A549 (cell line): ENCODE measurements around the gene KRTAP12-2. TPM values are rescaled to one million over a fixed set of nuclear protein-coding genes. Genes with fewer than 3 reads are reported as not detected.

Source experiments
- ATAC-seq, 2 experiments: fragments of 200-7000 bp in 1 of 2; fragments of >200 bp in 1 of 2; cut with Nextera tagmentation in 1 of 2; cut with Tn5 transposase in 1 of 2; 3 replicates each; pipeline versions ENCODE4 v1.8.0 to v1.9.1; 2018 to 2020; ENCODE audit warnings: mild to moderate bottlenecking in 1 of 2, moderate library complexity in 1 of 2
- CTCF ChIA-PET: fragments of 300-600 bp; sonication (Branson Sonifier 250); formaldehyde crosslinking; extraction: SDS; loops from one replicate; lab custom pipeline; 2021; ENCODE audit warnings: antibody characterized with exemption, inconsistent platforms; lab: Yijun Ruan, JAX
- POLR2A ChIA-PET: fragments of 350-600 bp; formaldehyde crosslinking; extraction: SDS; loops from one replicate; lab custom pipeline; 2021; ENCODE audit warnings: antibody characterized with exemption, inconsistent platforms; lab: Yijun Ruan, JAX
- DNase-seq, 2 experiments: peaks; one replicate each; pipeline versions ENCODE4 v3.0.0 to v3.0.0-alpha.2; 2011 to 2016; ENCODE audit warnings: low read depth in 1 of 2, low spot score in 1 of 2
- FAIRE-seq: peaks from 2 replicates; lab custom pipeline; 2011; peaks lifted over from hg19 to GRCh38; lab: Jason Lieb, UNC
- H3K27ac ChIP-seq, 2 experiments: fragments of >200 bp; sonication (Bioruptor Twin); formaldehyde crosslinking; 3 replicates each; pipeline ENCODE4 v1.5.1; 2016 to 2017
- H3K4me1 ChIP-seq: fragments of >200 bp; sonication (Bioruptor Twin); formaldehyde crosslinking; 3 replicates; pipeline ENCODE4 v1.6.1; 2016
- H3K4me2 ChIP-seq: fragments of >200 bp; sonication (Bioruptor Twin); formaldehyde crosslinking; 3 replicates; pipeline ENCODE4 v1.6.1; 2016
- H3K4me3 ChIP-seq: fragments of >200 bp; sonication (Bioruptor Twin); formaldehyde crosslinking; 3 replicates; pipeline ENCODE4 v1.5.1; 2016
- H3K9me3 ChIP-seq: fragments of >200 bp; sonication (Bioruptor Twin); formaldehyde crosslinking; 3 replicates; pipeline ENCODE4 v1.6.1; 2016
- CEBPB ChIP-seq, 2 experiments: fragments of >200 bp in 1 of 2; sonication (Bioruptor Twin) in 1 of 2; formaldehyde crosslinking in 1 of 2; IDR thresholded peaks; 2 replicates each; pipeline ENCODE4 v1.6.1; 2012 to 2016
- EHF ChIP-seq: fragments of 250-450 bp; sonication (Bioruptor Pico); IDR thresholded peaks from 2 replicates; pipeline ENCODE4 v1.5.0; 2020; ENCODE audit warnings: mild to moderate bottlenecking
- ESRRA ChIP-seq: fragments of 150-350 bp; IDR thresholded peaks from 2 replicates; pipeline ENCODE4 v1.6.1; 2014; ENCODE audit warnings: mild to moderate bottlenecking, low read length, borderline replicate concordance
- FOSB ChIP-seq: fragments of 250-450 bp; sonication (Bioruptor Pico); IDR thresholded peaks from 2 replicates; pipeline ENCODE4 v1.5.0; 2020; ENCODE audit warnings: mild to moderate bottlenecking, moderate library complexity
- FOSL2 ChIP-seq, 2 experiments: fragments of 450-650 bp in 1 of 2; fragments of >200 bp in 1 of 2; sonication (Bioruptor Twin) in 1 of 2; formaldehyde crosslinking; IDR thresholded peaks; 2 replicates each; pipeline versions ENCODE4 v1.5.0 to v1.6.1; 2016 to 2020; ENCODE audit warnings: mild to moderate bottlenecking in 1 of 2, moderate library complexity in 1 of 2
- FOXS1 ChIP-seq: fragments of 250-450 bp; sonication (Bioruptor Pico); IDR thresholded peaks from 2 replicates; pipeline ENCODE4 v1.5.0; 2020; ENCODE audit warnings: mild to moderate bottlenecking, moderate library complexity
- HDAC2 ChIP-seq: fragments of 200-600 bp; sonication (generic); IDR thresholded peaks from 2 replicates; pipeline ENCODE4 v1.6.1; 2016
- HEYL ChIP-seq: fragments of 250-450 bp; sonication (Bioruptor Pico); IDR thresholded peaks from 2 replicates; pipeline ENCODE4 v1.8.0; 2021; ENCODE audit warnings: mild to moderate bottlenecking, moderate library complexity
- HOXB5 ChIP-seq: fragments of 250-450 bp; sonication (Bioruptor Pico); IDR thresholded peaks from 2 replicates; pipeline ENCODE4 v1.5.0; 2020; ENCODE audit warnings: mild to moderate bottlenecking, moderate library complexity
- JUN ChIP-seq, 2 experiments: fragments of >200 bp; sonication (Bioruptor Twin); formaldehyde crosslinking; IDR thresholded peaks; 2 replicates in 1 of 2; 3 replicates in 1 of 2; pipeline ENCODE4 v1.6.1; 2016 to 2017
- JUNB ChIP-seq: fragments of >200 bp; sonication (Bioruptor Twin); formaldehyde crosslinking; IDR thresholded peaks from 2 replicates; pipeline ENCODE4 v1.6.1; 2016
- MAZ ChIP-seq: fragments of 150-350 bp; IDR thresholded peaks from 2 replicates; pipeline ENCODE4 v1.6.1; 2014; ENCODE audit warnings: antibody characterized with exemption, low read depth, low read length, borderline replicate concordance
- NFE2L2 ChIP-seq: fragments of 150-350 bp; conservative IDR thresholded peaks from 2 replicates; pipeline ENCODE4 v1.6.1; 2014; ENCODE audit warnings: low read length
- RAD21 ChIP-seq, 2 experiments: fragments of >200 bp in 1 of 2; sonication (Bioruptor Twin) in 1 of 2; formaldehyde crosslinking in 1 of 2; IDR thresholded peaks in 1 of 2; conservative IDR thresholded peaks in 1 of 2; 2 replicates in 1 of 2; 3 replicates in 1 of 2; pipeline ENCODE4 v1.6.1; 2012 to 2018; ENCODE audit warnings: inconsistent platforms in 1 of 2
- RARB ChIP-seq: fragments of 250-450 bp; sonication (Bioruptor Pico); IDR thresholded peaks from 2 replicates; pipeline ENCODE4 v1.8.0; 2021; ENCODE audit warnings: mild to moderate bottlenecking, moderate library complexity
- RFX5 ChIP-seq: fragments of 450-650 bp; IDR thresholded peaks from 2 replicates; pipeline ENCODE4 v1.7.1; 2014; ENCODE audit warnings: antibody characterized with exemption, mild to moderate bottlenecking, moderate library complexity
- SREBF2 ChIP-seq: fragments of 450-650 bp; IDR thresholded peaks from 2 replicates; pipeline ENCODE4 v1.6.1; 2014; ENCODE audit warnings: mild to moderate bottlenecking, moderate library complexity
- ZC3H11A ChIP-seq: fragments of 450-650 bp; IDR thresholded peaks from 2 replicates; pipeline ENCODE4 v1.6.1; 2014; ENCODE audit warnings: antibody characterized with exemption, mild to moderate bottlenecking
- ZSCAN20 ChIP-seq: fragments of 250-450 bp; sonication (Bioruptor Pico); IDR thresholded peaks from 2 replicates; pipeline ENCODE4 v1.8.0; 2022; ENCODE audit warnings: mild to moderate bottlenecking, moderate library complexity
- WGBS: methylation state at CpG from one replicate; pipeline ENCODE4 v1.1.6; 2017; ENCODE audit errors: missing lambda C conversion rate; 5-methylcytosine and 5-hydroxymethylcytosine counted together
- polyA plus RNA-seq, 4 experiments: library from polyadenylated mRNA; depleted of rRNA in 3 of 4; stranded (reverse); fragments of >200 nt; fragmentation: RNase III in 1 of 4; extraction: RNeasy Plus Mini Kit Qiagen cat#74134 plus additional on column Dnase treatment in 1 of 4; gene quantifications; 2 replicates in 3 of 4; 3 replicates in 1 of 4; pipeline ENCODE4 v1.2.3, GENCODE V29; 2011 to 2017
- TF ChIP-seq, protein P1 (sequence below): fragments of 150-350 bp; IDR thresholded peaks from 2 replicates; pipeline ENCODE4 v1.6.1; 2014; ENCODE audit warnings: low read depth, mild to moderate bottlenecking, low read length
- TF ChIP-seq, protein P2 (sequence below): fragments of >200 bp; sonication (Bioruptor Twin); formaldehyde crosslinking; IDR thresholded peaks from 3 replicates; pipeline ENCODE4 v1.6.1; 2016

Gene KRTAP12-2
- polyA plus RNA-seq, 2 of the 4 experiments (the other 2 are of a cell fraction) = not detected

DNA sequence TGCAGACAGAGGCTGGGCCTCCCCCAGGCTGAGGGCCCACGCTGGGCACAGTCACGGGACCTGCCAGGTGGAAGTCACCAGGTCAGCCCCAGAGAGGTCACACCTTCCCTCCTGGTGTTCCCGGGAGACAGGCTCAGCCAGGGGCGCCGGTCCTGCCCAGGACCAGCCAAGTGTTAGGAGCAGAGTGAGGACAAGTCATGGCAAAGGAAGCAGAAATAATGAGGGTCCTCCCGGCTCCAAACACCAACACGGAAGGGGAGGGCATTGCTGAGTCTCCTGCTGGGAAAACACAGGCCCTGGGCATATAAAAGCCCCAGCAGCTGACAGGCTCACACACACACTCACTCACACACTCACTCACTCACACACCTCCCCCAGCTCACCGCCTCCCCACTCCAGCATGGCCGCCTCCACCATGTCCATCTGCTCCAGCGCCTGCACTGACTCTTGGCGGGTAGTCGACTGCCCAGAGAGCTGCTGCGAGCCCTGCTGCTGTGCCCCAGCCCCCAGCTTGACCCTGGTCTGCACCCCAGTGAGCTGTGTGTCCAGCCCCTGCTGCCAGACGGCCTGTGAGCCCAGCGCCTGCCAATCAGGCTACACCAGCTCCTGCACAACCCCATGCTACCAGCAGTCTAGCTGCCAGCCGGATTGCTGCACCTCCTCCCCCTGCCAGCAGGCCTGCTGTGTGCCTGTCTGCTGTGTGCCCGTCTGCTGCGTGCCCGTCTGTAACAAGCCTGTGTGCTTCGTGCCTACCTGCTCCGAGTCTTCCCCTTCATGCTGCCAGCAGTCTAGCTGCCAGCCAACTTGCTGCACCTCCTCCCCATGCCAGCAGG lies 29.5 kb downstream of the KRTAP12-2 start, which contains the start of gene KRTAP10-10:
KRTAP10-10 (plus strand) TSS at position 339 of the 833 bp plus-strand sequence; CDS start at position 401, 62 bp downstream.
- DNase-seq (no peak), FAIRE-seq (no peak), ATAC-seq (no peak; a peak in 1 of 6 replicates)
- Histone ChIP-seq H3K4me3 (no peak within 1 kb of the TSS), H3K27ac (no peak within 1 kb of the TSS), H3K9me3 (peaks cover 3% of the 10 kb centered on the region; the same call in 2 of the 3 replicates), H3K4me2 (no peak within 1 kb of the TSS)
- TF ChIP-seq ESRRA (no peak), CEBPB (IDR thresholded peaks at IDR 0.05) (no peak), RFX5 (no peak), FOSL2 (IDR thresholded peaks at IDR 0.05) (no peak), FOSL2 (CRISPR knock-in tag; IDR thresholded peaks at IDR 0.05) (no peak), EHF (CRISPR knock-in tag) (no peak), RAD21 (conservative IDR thresholded peaks at IDR 0.05 in 1 of 2, IDR thresholded peaks at IDR 0.05 in 1 of 2) (no peak), FOSB (CRISPR knock-in tag) (no peak), MAZ (no peak), RARB (CRISPR knock-in tag) (no peak), NFE2L2 (no peak), JUNB (no peak), HDAC2 (no peak), ZC3H11A (no peak)
- TF ChIP-seq, protein P1, sequence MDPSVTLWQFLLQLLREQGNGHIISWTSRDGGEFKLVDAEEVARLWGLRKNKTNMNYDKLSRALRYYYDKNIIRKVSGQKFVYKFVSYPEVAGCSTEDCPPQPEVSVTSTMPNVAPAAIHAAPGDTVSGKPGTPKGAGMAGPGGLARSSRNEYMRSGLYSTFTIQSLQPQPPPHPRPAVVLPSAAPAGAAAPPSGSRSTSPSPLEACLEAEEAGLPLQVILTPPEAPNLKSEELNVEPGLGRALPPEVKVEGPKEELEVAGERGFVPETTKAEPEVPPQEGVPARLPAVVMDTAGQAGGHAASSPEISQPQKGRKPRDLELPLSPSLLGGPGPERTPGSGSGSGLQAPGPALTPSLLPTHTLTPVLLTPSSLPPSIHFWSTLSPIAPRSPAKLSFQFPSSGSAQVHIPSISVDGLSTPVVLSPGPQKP = no peak
- TF ChIP-seq, protein P2, sequence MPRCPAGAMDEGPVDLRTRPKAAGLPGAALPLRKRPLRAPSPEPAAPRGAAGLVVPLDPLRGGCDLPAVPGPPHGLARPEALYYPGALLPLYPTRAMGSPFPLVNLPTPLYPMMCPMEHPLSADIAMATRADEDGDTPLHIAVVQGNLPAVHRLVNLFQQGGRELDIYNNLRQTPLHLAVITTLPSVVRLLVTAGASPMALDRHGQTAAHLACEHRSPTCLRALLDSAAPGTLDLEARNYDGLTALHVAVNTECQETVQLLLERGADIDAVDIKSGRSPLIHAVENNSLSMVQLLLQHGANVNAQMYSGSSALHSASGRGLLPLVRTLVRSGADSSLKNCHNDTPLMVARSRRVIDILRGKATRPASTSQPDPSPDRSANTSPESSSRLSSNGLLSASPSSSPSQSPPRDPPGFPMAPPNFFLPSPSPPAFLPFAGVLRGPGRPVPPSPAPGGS = no peak
- TF ChIP-seq, all 56 proteins: peak for 0
- 52% methylated on average over 11 of the region's 21 CpGs for WGBS
- ChIA-PET CTCF (interaction anchor here (1.2 kb wide), 1 partner anchor 16 kb away, joined by 3 read pairs; no protein-coding TSS in a partner anchor), POLR2A (no interaction called here)
- H3K4me1 ChIP-seq = no peaks in the 10 kb centered on the region

DNA sequence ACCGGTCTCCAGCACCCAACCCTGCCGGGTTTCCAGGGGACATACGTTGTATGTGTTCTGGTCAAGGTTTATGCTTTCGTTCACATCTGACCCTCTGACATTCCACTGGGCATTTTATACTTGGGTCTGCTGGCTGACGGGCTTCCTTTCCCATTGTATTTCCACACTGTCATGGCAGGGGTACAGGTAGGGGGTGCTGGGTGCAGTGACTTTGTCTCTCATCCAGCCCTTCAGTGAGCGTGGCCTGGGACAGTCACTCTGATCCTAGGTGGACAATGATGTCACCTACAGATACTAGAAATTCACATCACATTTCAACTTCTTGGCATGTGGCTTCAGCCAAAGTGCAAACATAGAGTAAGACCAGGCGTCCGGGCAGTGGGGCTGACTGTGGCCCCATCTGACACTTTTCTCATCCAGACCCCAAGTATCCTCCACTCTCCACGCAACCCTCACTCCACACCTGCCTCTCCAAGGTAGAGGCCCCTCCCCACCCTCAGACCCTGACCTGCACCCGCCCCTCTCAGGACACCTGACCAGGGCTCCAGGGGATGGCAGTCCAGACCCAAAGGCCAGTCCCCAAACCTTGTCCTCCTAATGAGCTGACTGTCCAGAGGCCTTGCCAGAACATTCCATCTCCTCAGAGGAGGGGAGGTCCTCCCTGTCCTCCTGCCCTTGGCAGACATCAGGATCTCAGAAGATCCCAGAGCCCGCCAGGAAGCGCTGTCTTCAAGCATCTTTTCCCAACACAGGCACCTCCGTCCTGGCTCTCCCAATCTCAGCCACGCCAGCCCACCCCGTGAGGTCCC lies 30.3 kb downstream of the KRTAP12-2 start:
- Histone ChIP-seq H3K9me3 (peaks cover 9% of the 10 kb centered on the region; the same call in 2 of the 3 replicates), H3K4me3 (no peak overlapping the region), H3K4me2 (no peak overlapping the region), H3K4me1 (no peaks in the 10 kb centered on the region), H3K27ac (no peak overlapping the region)
- WGBS = 47% methylated on average over 9 of the region's 15 CpGs
- CTCF ChIA-PET = interaction anchor here (1.2 kb wide), 1 partner anchor 15 kb away, joined by 3 read pairs; no protein-coding TSS in a partner anchor
- TF ChIP-seq HOXB5 (CRISPR knock-in tag) (no peak), CEBPB (IDR thresholded peaks at IDR 0.05) (no peak), SREBF2 (no peak), HEYL (CRISPR knock-in tag) (no peak), FOSL2 (IDR thresholded peaks at IDR 0.05) (no peak), FOSL2 (CRISPR knock-in tag; IDR thresholded peaks at IDR 0.05) (no peak), JUN (IDR thresholded peaks at IDR 0.05) (no peak), RFX5 (no peak), ZSCAN20 (CRISPR knock-in tag) (no peak), FOXS1 (CRISPR knock-in tag) (no peak)
- TF ChIP-seq, protein P1 = no peak
- FAIRE-seq (no peak), ATAC-seq (no peak), DNase-seq (no peak)
- POLR2A ChIA-PET = no interaction called here
